K562 (cell line): ENCODE results near the gene STC2. TPM values are rescaled to one million over a fixed set of nuclear protein-coding genes. Genes with fewer than 3 reads are reported as not detected.

Experiments
- ATF7 ChIP-seq: fragments of 450-650 bp; IDR thresholded peaks from 2 replicates; pipeline ENCODE4 v1.7.1; 2014; ENCODE audit warnings: mild to moderate bottlenecking, moderate library complexity
- CBX3 ChIP-seq, 2 experiments: IDR thresholded peaks; 1 replicate in 1 of 2; 2 replicates in 1 of 2; pipeline ENCODE4 v1.6.1; 2012; ENCODE audit warnings: inconsistent platforms in 2 of 2, low read length in 2 of 2, borderline replicate concordance in 1 of 2, control low read depth in 1 of 2
- CTBP1 ChIP-seq: fragments of 450-650 bp; IDR thresholded peaks from 2 replicates; pipeline ENCODE4 v1.6.1; 2016; ENCODE audit warnings: borderline replicate concordance
- ELF4 ChIP-seq: fragments of 450-650 bp; formaldehyde crosslinking; IDR thresholded peaks from 2 replicates; pipeline ENCODE4 v1.4.0; 2022; ENCODE audit warnings: missing genetic modification characterization
- HDAC2 ChIP-seq: fragments of 450-650 bp; IDR thresholded peaks from 2 replicates; pipeline ENCODE4 v1.6.1; 2016; ENCODE audit warnings: mild to moderate bottlenecking
- HNRNPLL ChIP-seq: fragments of 200-400 bp; formaldehyde crosslinking; IDR thresholded peaks from 2 replicates; pipeline ENCODE4 v1.6.1; 2017; ENCODE audit warnings: low read length, low read depth, mild to moderate bottlenecking; ENCODE audit not compliant: poor library complexity, severe bottlenecking
- KDM1A ChIP-seq, 2 experiments: fragments of 450-650 bp; IDR thresholded peaks; 2 replicates each; pipeline ENCODE4 v1.6.1; 2016; ENCODE audit warnings: mild to moderate bottlenecking in 2 of 2
- KLF10 ChIP-seq: fragments of 250-450 bp; sonication (Bioruptor Pico); IDR thresholded peaks from 2 replicates; pipeline ENCODE4 v1.6.1; 2021; ENCODE audit warnings: matching md5 sums
- MAFF ChIP-seq: IDR thresholded peaks from 2 replicates; pipeline ENCODE4 v1.6.1; 2012; ENCODE audit warnings: low read length, improper control_type of control experiment
- MAFK ChIP-seq: IDR thresholded peaks from 2 replicates; pipeline ENCODE4 v1.6.1; 2011; ENCODE audit warnings: low read length, improper control_type of control experiment
- MEIS2 ChIP-seq: fragments of 450-650 bp; IDR thresholded peaks from 2 replicates; pipeline ENCODE4 v1.6.1; 2014; ENCODE audit warnings: mild to moderate bottlenecking; ENCODE audit not compliant: partially characterized antibody
- MYC ChIP-seq, 2 experiments: fragments of 250-450 bp in 1 of 2; sonication (Bioruptor Pico) in 1 of 2; IDR thresholded peaks; 2 replicates each; pipeline versions ENCODE4 v1.5.1 to v1.6.1; 2012 to 2021; ENCODE audit warnings: low read depth in 2 of 2, borderline replicate concordance in 1 of 2, improper control_type of control experiment in 1 of 2, low read length in 1 of 2, mild to moderate bottlenecking in 1 of 2, moderate library complexity in 1 of 2
- NCOA1 ChIP-seq: fragments of 450-650 bp; IDR thresholded peaks from 2 replicates; pipeline ENCODE4 v1.6.1; 2016; ENCODE audit warnings: low read depth
- NFE2 ChIP-seq: IDR thresholded peaks from 2 replicates; pipeline ENCODE4 v1.6.1; 2014; ENCODE audit warnings: antibody characterized with exemption, low read depth
- NR2C1 ChIP-seq, 2 experiments: fragments of 450-650 bp; IDR thresholded peaks; 2 replicates each; pipeline ENCODE4 v1.6.1; 2017; ENCODE audit warnings: mild to moderate bottlenecking in 2 of 2, antibody characterized with exemption in 1 of 2, inconsistent platforms in 1 of 2, missing compliant biosample characterization in 1 of 2, missing genetic modification characterization in 1 of 2
- SMARCE1 ChIP-seq: fragments of 450-650 bp; IDR thresholded peaks from 2 replicates; pipeline ENCODE4 v1.7.1; 2016; ENCODE audit warnings: mild to moderate bottlenecking
- TBL1XR1 ChIP-seq, 2 experiments: IDR thresholded peaks; 2 replicates each; pipeline ENCODE4 v1.6.1; 2012; ENCODE audit warnings: improper control_type of control experiment in 2 of 2, low read length in 2 of 2, mild to moderate bottlenecking in 1 of 2
- ZNF551 ChIP-seq: fragments of 250-450 bp; sonication (Bioruptor Pico); IDR thresholded peaks from 2 replicates; pipeline ENCODE4 v1.5.0; 2021; ENCODE audit warnings: mild to moderate bottlenecking, moderate library complexity
- polyA plus RNA-seq, 8 experiments: library from polyadenylated mRNA; depleted of rRNA in 4 of 8; stranded (reverse) in 5 of 8; unstranded in 3 of 8; fragments of >200 nt; fragmentation: Nextera tagmentation in 2 of 8; fragmentation: Illumina TruSeq in 1 of 8; extraction: Ambion mirVana in 2 of 8; extraction: Trizol in 1 of 8; gene quantifications; 2 replicates each; pipeline versions ENCODE4 v1.2.1 to v1.2.3, GENCODE V29; 2011 to 2014; ENCODE audit warnings: inconsistent platforms in 1 of 8, missing spikeins in 1 of 8
- total RNA-seq, 7 experiments: library from RNA; depleted of rRNA in 6 of 7; stranded (reverse); fragments of >200 nt in 6 of 7; fragmentation: Illumina TruSeq in 2 of 7; extraction: Trizol in 2 of 7; gene quantifications; 2 replicates each; pipeline versions ENCODE4 v1.2.1 to v1.2.3, GENCODE V29; 2011 to 2021; ENCODE audit warnings: low replicate concordance in 1 of 7
- TF ChIP-seq, protein P1 (sequence below): fragments of 200-800 bp; sonication (Bioruptor generic); IDR thresholded peaks from 2 replicates; pipeline ENCODE4 v1.6.1; 2017; ENCODE audit warnings: missing genetic modification characterization, missing compliant biosample characterization

The STC2 gene
- total and polyA plus RNA-seq, 9 of the 15 experiments (the other 6 are each of a cell fraction or from before 2014, with no cell fraction given) = 0.62 to 31.7 (median 7.4) TPM

DNA sequence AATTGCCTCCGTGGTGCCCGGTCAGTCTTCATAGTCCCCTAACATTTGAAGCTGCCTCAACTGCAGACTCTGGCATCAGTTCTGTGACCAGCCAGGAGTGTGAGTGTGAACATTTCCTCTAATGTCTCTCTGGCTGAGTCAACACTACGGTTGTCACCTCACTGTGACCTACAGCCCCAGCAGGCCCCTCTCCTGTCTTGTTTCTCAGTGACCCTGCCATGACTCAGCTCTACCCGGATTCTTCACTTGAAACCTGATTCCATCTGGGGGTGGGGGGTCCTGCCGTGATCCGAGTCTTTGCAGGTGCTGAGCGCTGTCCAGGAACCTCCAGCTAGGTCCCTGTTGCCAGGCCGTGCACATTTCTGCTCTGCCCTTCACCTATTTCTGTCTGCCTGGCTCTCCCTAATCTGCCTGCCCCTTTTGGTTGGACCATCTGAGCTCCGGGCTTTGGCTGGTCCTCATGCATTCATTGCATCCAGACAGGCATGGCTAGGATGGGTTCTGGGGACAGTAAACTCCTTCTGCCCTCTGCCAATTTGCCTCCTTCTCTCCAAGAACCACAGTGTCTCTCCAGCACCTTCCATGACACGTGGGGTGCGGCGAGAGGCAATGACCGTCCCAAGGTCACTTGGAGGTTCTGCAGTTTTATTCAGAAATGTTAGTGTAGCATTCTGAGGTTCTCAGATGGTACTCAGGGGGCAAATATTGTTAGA lies 24.2 kb downstream of the STC2 start (continued):
- TF ChIP-seq CTBP1 (peak; percentile 64; the same call in 1 of the 2 replicates), NR2C1 (IDR thresholded peaks at IDR 0.05) (peak; percentile 67), NR2C1 (tag; IDR thresholded peaks at IDR 0.05) (peak; percentile 76), MAFK (peak; percentile 38; the same call in 1 of the 2 replicates), MEIS2 (peak; percentile 58), CBX3 (IDR thresholded peaks at IDR 0.05; ENCODE audit: borderline replicate concordance in 1 of 2, low read length in 2 of 2) (no peak), ZNF551 (CRISPR knock-in tag) (no peak), NCOA1 (0 out of 2 replicates have a peak, but pooled peaks have one; percentile 39), HDAC2 (peak; percentile 27; the same call in 1 of the 2 replicates), MYC (IDR thresholded peaks at IDR 0.05; ENCODE audit: low read depth, low read length) (peak; percentile 22; the same call in 1 of the 2 replicates), MYC (CRISPR knock-in tag; IDR thresholded peaks at IDR 0.05; ENCODE audit: borderline replicate concordance, low read depth) (no peak), KLF10 (CRISPR knock-in tag) (no peak), NFE2 (peak; percentile 94), TBL1XR1 (IDR thresholded peaks at IDR 0.05; ENCODE audit: low read length in 2 of 2) (no peak), MAFF (peak; percentile 41; the same call in 1 of the 2 replicates), ATF7 (peak; percentile 39; the same call in 1 of the 2 replicates), SMARCE1 (peak; percentile 75; the same call in 1 of the 2 replicates), ELF4 (CRISPR knock-in tag) (no peak), HNRNPLL (no peak), KDM1A (IDR thresholded peaks at IDR 0.05) (peak; percentile 55 to 65; a peak in 2 of 4 replicates)
- TF ChIP-seq, protein P1, sequence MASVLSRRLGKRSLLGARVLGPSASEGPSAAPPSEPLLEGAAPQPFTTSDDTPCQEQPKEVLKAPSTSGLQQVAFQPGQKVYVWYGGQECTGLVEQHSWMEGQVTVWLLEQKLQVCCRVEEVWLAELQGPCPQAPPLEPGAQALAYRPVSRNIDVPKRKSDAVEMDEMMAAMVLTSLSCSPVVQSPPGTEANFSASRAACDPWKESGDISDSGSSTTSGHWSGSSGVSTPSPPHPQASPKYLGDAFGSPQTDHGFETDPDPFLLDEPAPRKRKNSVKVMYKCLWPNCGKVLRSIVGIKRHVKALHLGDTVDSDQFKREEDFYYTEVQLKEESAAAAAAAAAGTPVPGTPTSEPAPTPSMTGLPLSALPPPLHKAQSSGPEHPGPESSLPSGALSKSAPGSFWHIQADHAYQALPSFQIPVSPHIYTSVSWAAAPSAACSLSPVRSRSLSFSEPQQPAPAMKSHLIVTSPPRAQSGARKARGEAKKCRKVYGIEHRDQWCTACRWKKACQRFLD = 0 out of 2 replicates have a peak, but pooled peaks have one; percentile 19
